T-helper 2 cell treated with Interferon-gamma antibody and Interleukin-4, amounts not matched to agents 5 μg/mL and 100 μg/mL, for 36 hours (primary cell): ENCODE results near the gene TCEAL9.

ENCODE experiments used
- DNase-seq: peaks from one replicate; pipeline ENCODE4 v3.0.0; 2021; ENCODE audit warnings: low spot score
- H3K27ac Mint-ChIP-seq: one replicate; pipeline ENCODE4 v1.8.0; 2021; ENCODE audit warnings: mild to moderate bottlenecking, mixed read lengths
- H3K27me3 Mint-ChIP-seq: one replicate; pipeline ENCODE4 v1.8.0; 2021; ENCODE audit warnings: low read depth, mixed read lengths
- H3K36me3 Mint-ChIP-seq: one replicate; pipeline ENCODE4 v1.8.0; 2021; ENCODE audit warnings: low read depth, mixed read lengths
- H3K4me1 Mint-ChIP-seq: one replicate; pipeline ENCODE4 v1.8.0; 2021; ENCODE audit warnings: low read depth, mixed read lengths
- H3K4me3 Mint-ChIP-seq: one replicate; pipeline ENCODE4 v1.8.0; 2022; ENCODE audit warnings: mild to moderate bottlenecking, moderate library complexity, mixed read lengths
- H3K9me3 Mint-ChIP-seq: one replicate; pipeline ENCODE4 v1.8.0; 2021; ENCODE audit warnings: mixed read lengths

The TCEAL9 gene

GRCh38 chrX:103386332-103386731, 30.0 kb downstream of the TCEAL9 start:
- H3K4me1 Mint-ChIP-seq = no peaks in the 10 kb centered on the region
- DNase-seq = no peak
- no peak overlapping the region for H3K27ac Mint-ChIP-seq
- H3K9me3 Mint-ChIP-seq = no peaks in the 10 kb centered on the region
- H3K27me3 Mint-ChIP-seq = peaks cover 18% of the 10 kb centered on the region
- no peak overlapping the region for H3K4me3 Mint-ChIP-seq
- no peaks in the 10 kb centered on the region for H3K36me3 Mint-ChIP-seq

- Mint-ChIP-seq H3K36me3 (no peaks in the 10 kb centered on the region), H3K27ac (no peak overlapping the region), H3K9me3 (no peaks in the 10 kb centered on the region), H3K4me3 (no peak overlapping the region), H3K27me3 (peaks cover 14% of the 10 kb centered on the region), H3K4me1 (no peaks in the 10 kb centered on the region)
- DNase-seq = no peak
Measured at GRCh38 chrX:103393487-103393886, 37.2 kb downstream of the TCEAL9 start.

GRCh38 chrX:103396186-103396585, 39.9 kb downstream of the TCEAL9 start:
- no peak overlapping the region for H3K27ac Mint-ChIP-seq
- H3K9me3 Mint-ChIP-seq = no peaks in the 10 kb centered on the region
- no peaks in the 10 kb centered on the region for H3K36me3 Mint-ChIP-seq
- no peak for DNase-seq
- H3K4me3 Mint-ChIP-seq = no peak overlapping the region
- no peaks in the 10 kb centered on the region for H3K4me1 Mint-ChIP-seq
- H3K27me3 Mint-ChIP-seq = no peaks in the 10 kb centered on the region

- Mint-ChIP-seq H3K27me3 (no peaks in the 10 kb centered on the region), H3K9me3 (no peaks in the 10 kb centered on the region), H3K27ac (no peak overlapping the region), H3K4me1 (no peaks in the 10 kb centered on the region), H3K36me3 (no peaks in the 10 kb centered on the region), H3K4me3 (no peak overlapping the region)
- DNase-seq = no peak
Measured at GRCh38 chrX:103396660-103397059, 40.4 kb downstream of the TCEAL9 start.

- no peaks in the 10 kb centered on the region for H3K9me3 Mint-ChIP-seq
- H3K27ac Mint-ChIP-seq = no peak overlapping the region
- no peak overlapping the region for H3K4me3 Mint-ChIP-seq
- H3K27me3 Mint-ChIP-seq = no peaks in the 10 kb centered on the region
- no peaks in the 10 kb centered on the region for H3K4me1 Mint-ChIP-seq
- H3K36me3 Mint-ChIP-seq = no peaks in the 10 kb centered on the region
- DNase-seq = no peak
Measured at GRCh38 chrX:103397707-103398106, 41.4 kb downstream of the TCEAL9 start.

- Mint-ChIP-seq H3K27me3 (no peaks in the 10 kb centered on the region), H3K4me3 (no peak overlapping the region), H3K36me3 (no peaks in the 10 kb centered on the region), H3K4me1 (no peaks in the 10 kb centered on the region), H3K27ac (no peak overlapping the region), H3K9me3 (no peaks in the 10 kb centered on the region)
- DNase-seq = no peak
Measured at GRCh38 chrX:103398421-103398864, 42.1 kb downstream of the TCEAL9 start.

- DNase-seq = no peak
- Mint-ChIP-seq H3K27ac (no peak overlapping the region), H3K9me3 (no peaks in the 10 kb centered on the region), H3K4me3 (no peak overlapping the region), H3K27me3 (no peaks in the 10 kb centered on the region), H3K36me3 (no peaks in the 10 kb centered on the region), H3K4me1 (peaks cover 6% of the 10 kb centered on the region)
Measured at GRCh38 chrX:103399744-103400143, 43.4 kb downstream of the TCEAL9 start.

- no peaks in the 10 kb centered on the region for H3K36me3 Mint-ChIP-seq
- no peak overlapping the region for H3K27ac Mint-ChIP-seq
- no peak for DNase-seq
- no peaks in the 10 kb centered on the region for H3K9me3 Mint-ChIP-seq
- peaks cover 7% of the 10 kb centered on the region for H3K4me1 Mint-ChIP-seq
- no peak overlapping the region for H3K4me3 Mint-ChIP-seq
- H3K27me3 Mint-ChIP-seq = no peaks in the 10 kb centered on the region
Measured at GRCh38 chrX:103400931-103401330, 44.6 kb downstream of the TCEAL9 start.

GRCh38 chrX:103404231-103405008, 48.1 kb downstream of the TCEAL9 start:
- no peaks in the 10 kb centered on the region for H3K36me3 Mint-ChIP-seq
- H3K4me3 Mint-ChIP-seq = peak overlapping the region; percentile 86
- no peaks in the 10 kb centered on the region for H3K9me3 Mint-ChIP-seq
- no peaks in the 10 kb centered on the region for H3K27me3 Mint-ChIP-seq
- peak overlapping the region; percentile 80 for H3K27ac Mint-ChIP-seq
- DNase-seq = peak; percentile 48
- H3K4me1 Mint-ChIP-seq = peaks cover 7% of the 10 kb centered on the region

- H3K36me3 Mint-ChIP-seq = no peaks in the 10 kb centered on the region
- H3K4me1 Mint-ChIP-seq = peaks cover 7% of the 10 kb centered on the region
- H3K27ac Mint-ChIP-seq = no peak overlapping the region
- H3K9me3 Mint-ChIP-seq = no peaks in the 10 kb centered on the region
- H3K27me3 Mint-ChIP-seq = no peaks in the 10 kb centered on the region
- DNase-seq = no peak
- H3K4me3 Mint-ChIP-seq = peak overlapping the region; percentile 86
Measured at GRCh38 chrX:103405009-103405333, 48.7 kb downstream of the TCEAL9 start.

- DNase-seq = no peak
- H3K27ac Mint-ChIP-seq = no peak overlapping the region
- H3K36me3 Mint-ChIP-seq = no peaks in the 10 kb centered on the region
- H3K9me3 Mint-ChIP-seq = no peaks in the 10 kb centered on the region
- peaks cover 7% of the 10 kb centered on the region for H3K4me1 Mint-ChIP-seq
- H3K27me3 Mint-ChIP-seq = no peaks in the 10 kb centered on the region
- no peak overlapping the region for H3K4me3 Mint-ChIP-seq
Measured at GRCh38 chrX:103406256-103406655, 50.0 kb downstream of the TCEAL9 start.

GRCh38 chrX:103407776-103408175, 51.5 kb downstream of the TCEAL9 start:
- no peaks in the 10 kb centered on the region for H3K9me3 Mint-ChIP-seq
- DNase-seq = no peak
- H3K4me3 Mint-ChIP-seq = no peak overlapping the region
- H3K4me1 Mint-ChIP-seq = peaks cover 7% of the 10 kb centered on the region
- no peak overlapping the region for H3K27ac Mint-ChIP-seq
- H3K27me3 Mint-ChIP-seq = no peaks in the 10 kb centered on the region
- H3K36me3 Mint-ChIP-seq = no peaks in the 10 kb centered on the region
